ENCODE measurements around the gene TNS3. TPM values are rescaled to one million over a fixed set of nuclear protein-coding genes. Genes with fewer than 3 reads are reported as not detected.

The TNS3 gene
- total RNA-seq, 1 donor from 2014 or later = 30.4 TPM

DNA sequence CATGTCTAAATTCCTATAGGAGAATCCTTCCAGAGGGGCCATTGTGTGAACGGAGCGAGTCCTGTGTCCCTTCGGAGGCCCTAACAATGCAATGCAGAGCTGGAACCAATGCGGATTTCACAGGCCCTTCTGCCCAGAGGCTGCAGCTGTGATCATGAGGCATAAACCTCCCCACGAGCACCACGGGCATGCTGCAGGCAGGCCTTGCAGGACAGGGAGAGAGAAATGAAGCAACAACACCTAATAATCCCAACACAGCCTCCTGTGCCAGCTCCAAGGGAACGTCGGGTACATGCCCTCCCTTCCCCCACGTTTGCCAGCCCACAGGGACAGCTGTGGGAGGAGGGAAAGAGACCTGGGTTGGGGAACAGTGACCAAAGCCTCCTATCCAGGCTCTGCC is 74.4 kb downstream of the TNS3 start:
- no peak for DNase-seq (ENCODE audit: low read depth, low spot score)

DNA sequence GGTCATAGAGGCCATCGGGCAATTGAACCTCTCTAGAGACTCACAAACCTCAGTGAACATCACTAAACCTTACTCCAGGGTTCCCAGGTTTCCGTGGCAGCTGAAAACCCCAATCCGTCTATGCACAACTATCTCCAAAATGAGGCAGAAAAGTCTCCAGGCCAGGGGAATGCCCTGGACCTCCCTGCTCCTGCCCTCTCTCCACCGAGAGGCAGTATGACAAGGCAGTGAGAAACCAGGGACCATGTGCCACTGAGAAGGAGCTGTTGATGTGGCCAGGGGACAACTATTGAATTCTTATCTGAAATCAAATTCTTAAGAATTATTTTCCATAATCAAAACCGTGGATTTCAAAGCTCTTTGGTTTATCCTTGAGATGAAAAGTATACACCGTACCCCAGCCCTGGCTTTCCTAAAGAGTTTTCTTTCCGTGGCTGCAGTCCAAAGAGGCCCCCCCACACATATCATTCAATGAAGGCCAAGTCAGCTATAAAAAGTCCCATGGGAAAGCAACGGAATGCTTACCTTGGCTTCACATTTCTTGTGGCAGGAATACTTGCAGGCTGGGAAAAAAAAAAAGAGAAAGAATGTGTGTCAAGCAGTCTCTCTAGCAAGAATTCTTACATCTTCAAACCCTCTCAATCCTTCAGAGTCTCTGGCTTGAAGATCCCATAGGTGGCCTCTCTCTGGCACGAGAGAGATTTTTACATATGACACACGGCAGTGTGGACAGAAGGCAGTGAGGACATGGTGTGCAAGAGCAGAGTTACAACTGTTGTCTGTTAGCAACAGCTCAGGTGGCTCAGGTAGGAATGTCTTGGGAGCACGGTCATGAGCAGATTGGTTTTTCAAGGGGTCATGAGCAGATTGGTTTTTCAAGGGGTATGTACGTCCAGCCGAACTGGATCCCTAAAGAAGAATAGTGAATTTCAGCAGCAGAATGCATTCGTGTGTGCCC is 75.2 kb downstream of the TNS3 start:
- no peak for DNase-seq (ENCODE audit: low read depth, low spot score)

DNA sequence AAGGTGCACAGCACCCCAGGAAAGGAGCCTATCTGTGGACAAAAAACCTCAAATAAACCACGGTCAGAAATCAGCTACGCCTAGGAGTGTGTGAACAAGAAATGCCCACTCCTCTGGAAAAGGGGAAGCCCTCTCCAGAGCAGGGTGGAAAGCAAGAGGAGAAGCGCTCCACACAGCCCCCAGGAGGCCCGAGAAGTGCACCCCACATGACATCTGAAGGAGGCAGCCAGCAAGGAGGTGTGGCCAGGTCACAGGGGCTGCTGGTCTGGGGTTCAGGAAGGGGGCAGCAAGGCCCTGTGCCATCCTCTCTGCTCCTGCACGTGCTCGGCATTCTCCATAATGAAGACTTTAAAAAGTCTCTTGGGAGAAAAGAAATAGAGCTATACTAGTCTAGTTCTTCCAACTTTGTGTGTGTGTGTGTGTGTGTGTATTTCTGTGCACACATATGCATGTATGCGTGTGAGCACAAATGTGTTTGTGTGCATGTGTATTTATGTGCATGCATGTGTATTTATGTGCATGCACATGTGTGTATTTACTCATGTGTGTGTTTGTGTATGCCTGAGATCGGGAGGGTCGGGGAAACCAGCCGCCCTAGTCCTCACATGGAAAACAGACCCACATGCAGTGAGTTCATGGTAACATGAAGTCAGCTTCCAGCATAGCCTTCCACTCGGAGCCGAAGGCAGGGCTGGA is 76.5 kb downstream of the TNS3 start:
- DNase-seq (ENCODE audit: low read depth, low spot score) = no peak

DNA sequence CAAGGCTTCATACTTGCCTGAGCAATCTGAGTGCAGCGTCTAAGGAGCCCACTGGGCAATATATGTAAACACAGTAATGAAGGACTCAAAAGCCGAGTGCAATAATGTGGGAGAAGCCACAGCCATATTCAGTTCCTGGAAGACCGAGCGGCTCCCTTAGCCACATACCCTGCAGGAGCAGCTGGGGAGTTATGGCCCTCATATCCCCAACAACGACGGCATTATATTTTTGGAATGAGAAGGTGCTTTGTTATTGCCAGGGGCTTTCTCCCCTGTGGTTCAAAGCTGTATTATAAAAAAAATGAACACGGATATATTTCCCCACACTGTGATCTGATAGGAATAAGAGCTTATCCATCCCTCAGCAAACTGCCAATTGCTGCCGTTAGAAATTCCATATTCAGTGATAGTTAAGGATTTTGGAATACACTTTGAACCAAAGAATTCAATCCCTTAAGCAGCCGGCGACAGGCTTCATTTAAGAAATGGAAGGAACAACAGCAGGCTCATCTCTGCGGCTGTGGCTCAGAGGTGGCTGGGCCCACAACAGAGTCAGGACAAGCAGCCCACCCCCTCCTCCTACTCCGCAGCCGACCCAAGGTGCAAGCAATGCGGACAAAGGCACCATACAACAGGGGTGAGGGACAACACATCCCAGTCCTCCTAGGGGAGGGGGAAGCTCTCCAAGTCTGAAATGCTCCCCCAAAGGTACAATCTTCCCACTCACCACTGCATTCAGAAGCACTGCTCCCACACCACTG is 77.2 kb downstream of the TNS3 start:
- no peak for DNase-seq (ENCODE audit: low read depth, low spot score)

DNA sequence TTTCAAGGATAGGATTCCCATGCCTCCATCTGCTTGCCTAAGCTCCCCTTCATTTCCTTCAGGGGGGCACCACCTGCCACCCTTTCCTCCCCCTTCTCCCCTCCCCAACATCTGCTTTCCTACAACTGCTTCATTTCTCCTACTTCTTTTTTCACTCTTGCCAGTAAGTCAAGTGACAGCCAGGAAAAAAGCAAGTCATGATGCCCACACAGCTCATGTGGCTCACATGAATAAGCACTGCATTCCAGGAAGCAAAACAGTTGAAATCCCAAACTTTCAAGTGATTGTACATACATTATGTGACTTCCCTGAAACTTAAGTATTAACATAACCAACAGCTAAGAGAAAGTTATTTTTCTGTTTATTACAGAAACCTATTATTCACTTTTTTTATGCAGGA is 78.6 kb downstream of the TNS3 start:
- DNase-seq (ENCODE audit: low read depth, low spot score) = no peak

DNA sequence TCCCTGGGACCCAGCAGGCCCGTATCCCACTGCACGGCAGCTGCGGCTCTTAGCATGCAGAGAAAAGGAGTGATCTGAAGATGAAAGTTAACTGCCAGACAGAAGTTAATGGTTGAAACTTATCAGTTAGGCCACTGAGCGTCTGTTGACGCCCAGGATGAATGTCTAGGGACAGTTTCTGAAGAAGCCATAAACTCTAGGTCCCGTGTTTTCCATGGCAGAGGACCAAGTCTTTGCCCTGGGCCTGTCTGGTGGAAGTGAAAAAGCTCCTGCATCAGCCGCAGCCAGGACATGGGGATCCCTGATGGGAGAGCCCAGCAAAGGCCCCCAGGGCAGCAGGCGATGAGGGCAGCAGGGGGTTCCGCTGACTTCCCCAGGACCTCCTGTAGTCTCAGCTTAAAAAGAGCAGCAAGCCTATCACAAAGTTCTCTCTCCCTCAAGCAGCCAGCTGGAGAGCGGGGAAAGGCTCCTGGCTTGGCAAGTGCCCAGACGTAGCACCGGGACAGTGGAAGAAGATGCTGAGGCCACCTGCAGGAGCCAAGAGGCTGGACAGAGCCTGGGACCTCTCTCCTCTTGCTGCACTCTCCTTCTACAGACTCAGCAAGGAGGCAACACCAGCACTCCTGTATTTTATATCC is 79.6 kb downstream of the TNS3 start:
- DNase-seq (ENCODE audit: low read depth, low spot score) = no peak

DNA sequence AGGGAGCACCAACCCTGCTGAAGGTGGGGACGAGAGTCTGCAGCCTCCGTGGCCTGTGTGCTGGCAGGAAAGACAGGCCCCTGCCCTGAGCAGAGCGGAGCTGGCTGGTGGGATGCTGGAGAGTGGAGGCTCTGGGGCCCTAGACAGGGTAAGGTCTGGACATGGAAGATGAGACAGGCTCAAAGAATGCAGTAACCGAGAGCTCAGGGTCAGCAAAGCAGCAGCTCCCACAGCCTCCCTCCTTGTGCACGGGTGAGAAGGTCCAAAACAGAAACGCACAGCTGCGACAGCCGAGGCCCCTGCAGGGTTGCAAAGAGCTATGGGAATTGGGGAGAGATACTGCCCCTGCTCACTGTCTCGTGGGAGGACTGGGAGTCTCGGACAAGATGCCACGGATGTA is 80.5 kb downstream of the TNS3 start:
- no peak for DNase-seq (ENCODE audit: low read depth, low spot score)

DNA sequence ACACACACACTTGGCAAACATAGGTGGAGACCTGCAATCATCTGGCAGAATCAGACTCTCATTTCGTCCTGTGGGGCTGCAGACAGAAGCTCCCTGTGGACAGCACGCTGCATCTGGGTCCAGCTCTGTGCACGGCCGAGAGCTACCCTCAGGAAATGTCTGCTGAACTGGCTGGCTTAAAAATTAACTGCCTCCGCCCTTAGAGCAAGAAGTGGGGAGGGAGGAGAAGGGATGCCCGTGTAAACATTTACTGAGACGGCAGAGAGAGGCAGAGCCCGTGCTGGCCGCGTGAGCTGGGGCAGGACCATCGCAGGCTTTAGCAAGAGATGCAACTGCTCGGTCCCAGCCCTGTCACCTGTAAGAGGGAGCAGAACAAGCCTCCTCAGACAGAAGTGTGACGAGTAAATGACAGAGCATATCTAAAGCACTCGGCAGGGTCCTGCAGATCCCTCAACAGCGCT is 81.8 kb downstream of the TNS3 start:
- no peak for DNase-seq (ENCODE audit: low read depth, low spot score)

DNA sequence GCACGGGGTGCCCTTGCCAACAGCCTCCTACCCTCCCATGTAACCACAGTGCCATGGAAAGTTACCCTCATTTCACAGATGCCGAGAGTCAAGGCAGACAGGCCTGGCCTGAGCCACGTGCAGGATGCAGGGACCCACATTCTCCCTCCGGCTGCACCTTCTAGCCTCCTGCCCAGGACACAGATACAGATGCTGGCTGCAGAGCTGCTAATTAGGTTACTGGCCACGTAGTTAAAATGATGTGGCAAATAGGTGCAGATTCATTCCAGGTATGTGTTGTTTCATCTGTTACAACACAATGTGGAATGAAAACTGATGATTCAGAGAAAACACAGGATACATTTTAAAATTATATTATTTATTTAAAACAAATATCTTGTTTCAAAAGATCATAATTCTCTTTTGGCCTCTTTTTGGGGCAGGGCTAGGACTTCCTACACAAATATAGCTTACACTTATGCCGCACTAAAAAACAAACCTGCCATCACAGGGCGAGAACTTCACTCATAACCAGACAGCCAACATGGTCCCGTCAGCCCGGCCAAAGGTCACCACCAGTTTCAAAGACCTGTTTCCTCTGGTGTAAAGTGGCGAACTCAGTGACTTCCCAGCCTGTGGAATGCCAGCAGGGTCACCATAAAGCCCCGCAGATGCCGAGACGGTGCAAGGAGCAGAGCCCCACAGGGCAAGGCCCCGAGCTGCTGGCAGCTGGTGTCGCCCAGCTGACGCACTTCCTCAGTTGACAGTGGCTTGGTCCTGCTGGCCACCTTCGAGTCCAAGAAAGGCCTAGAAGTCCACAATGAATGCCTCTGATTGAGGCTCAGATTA is 83.5 kb downstream of the TNS3 start:
- no peak for DNase-seq (ENCODE audit: low read depth, low spot score)

DNA sequence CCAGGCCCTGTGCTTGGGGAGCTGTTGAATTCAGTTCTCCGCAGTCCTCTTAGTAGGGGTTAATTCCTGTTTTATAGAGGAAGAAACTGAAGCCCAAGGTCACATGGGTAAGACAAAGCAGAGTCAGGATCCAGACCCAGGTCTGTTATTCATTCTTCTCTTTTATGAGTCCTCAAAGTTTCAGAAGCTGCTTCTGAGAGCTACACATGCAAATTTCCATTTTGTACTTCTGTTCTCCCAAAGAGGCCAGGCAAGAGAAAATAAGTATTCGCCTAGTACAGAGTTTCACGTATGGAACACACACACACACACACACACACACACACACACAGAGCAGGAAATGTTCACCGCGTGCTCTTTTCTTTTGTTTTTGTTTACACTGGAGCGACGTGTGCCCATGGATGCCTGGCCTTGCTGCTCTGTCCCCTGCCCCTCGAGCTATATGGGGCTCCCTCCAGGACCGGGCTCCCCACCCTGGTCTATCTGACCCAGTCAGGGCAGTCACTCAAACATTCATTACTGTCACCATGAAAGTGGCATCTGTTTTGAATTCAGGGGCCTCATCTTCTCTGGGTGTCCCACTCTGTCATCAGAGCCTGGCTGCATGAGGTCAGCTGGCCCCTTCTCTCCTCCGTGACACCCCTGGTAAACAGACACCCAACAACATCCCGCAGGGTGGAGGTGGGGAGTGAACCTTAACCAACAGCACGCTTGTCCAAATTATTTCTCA is 84.4 kb downstream of the TNS3 start:
- no peak for DNase-seq (ENCODE audit: low read depth, low spot score)

DNA sequence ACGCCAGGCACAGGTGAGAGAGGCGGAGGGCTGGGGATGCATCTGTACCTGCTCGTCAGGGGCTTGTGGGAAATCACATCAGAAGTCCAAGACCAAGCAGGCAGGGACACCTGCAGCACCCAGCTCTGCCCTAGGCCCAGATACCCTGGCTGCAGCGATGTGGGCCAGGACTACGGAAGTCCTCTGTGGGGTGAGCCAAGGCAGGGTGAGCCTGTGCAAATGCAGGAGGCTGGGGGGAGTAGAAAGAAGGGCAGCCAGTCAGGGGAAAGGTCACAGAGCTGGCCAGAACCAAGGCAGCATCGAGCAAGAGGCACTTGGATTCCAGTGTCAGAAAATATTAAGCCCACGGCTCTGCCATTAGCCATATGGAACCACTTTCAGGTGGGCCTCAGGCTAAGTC is 85.2 kb downstream of the TNS3 start:
- no peak for DNase-seq (ENCODE audit: low read depth, low spot score)

DNA sequence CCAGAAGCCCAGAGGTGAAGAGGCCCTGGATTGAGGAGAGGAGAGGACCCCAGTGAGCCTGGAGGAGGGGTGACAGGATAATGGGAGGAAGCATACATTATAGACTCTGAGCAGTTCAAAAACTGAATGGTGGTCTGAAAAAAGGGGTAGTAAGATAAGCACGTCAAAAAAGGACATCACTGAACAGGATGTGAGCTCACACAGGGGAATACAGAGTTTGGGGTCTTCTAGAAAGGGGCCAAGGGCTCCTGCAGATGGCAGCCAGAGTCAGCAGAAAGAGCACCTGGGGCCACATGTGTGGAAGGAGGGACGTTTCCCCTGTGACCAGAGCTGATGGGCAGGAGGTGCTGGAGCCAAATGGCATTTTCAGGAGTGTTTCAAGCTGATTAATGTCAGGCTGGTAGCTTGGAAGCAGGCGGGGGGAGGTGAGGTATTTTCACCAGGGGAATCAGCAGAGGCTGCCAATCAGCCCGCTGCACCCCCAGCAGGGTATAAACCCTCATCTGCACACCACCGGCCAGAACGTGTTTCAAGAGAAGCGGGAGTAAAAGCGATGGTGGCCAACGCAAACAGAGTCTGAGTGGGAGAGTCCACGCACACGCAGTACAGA is 85.8 kb downstream of the TNS3 start:
- DNase-seq (ENCODE audit: low read depth, low spot score) = no peak

DNA sequence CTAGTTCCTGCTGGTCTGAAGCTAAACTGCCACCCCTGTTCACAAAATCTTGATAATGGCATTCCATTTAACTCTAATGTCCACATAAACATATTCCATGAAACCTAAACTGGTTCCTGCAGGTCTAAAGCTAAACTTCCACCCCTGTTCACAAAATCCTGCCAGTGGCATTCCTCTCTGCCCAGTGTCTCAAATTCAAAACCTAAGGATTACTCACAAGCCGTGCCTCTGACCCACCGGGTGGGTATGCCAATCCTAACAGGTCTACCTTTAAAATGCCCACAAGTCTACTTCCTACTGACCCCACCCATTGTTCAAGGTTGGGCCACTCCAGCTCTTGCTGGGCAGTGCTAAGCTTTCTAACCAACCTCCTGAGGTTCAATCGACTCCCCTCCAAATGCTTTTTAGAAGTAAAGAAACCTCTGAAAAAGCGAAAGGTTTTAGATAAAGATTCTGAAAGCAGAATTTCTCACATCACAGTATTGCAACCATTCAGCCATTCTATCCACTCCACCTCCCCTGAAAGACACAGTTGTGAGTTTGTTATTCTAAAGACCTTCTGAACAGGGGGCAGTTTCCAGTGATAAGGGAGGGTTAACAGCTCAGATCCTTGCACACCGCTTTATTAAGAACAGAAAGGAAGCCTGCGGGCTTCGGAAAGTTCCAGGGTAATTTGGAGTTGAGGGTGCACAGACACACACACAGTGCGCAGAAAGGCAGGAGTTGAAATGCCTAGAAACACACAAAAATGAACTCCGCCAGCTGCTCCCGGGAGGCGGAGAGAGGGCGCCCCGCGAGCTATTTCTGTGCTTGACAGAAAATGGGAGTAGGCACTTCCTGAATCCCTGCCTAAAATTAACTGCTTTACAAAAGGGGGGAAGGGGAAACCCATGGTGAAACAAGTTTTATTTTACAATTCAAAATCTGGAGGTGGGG is 87.7 kb downstream of the TNS3 start:
- DNase-seq (ENCODE audit: low read depth, low spot score) = no peak

DNA sequence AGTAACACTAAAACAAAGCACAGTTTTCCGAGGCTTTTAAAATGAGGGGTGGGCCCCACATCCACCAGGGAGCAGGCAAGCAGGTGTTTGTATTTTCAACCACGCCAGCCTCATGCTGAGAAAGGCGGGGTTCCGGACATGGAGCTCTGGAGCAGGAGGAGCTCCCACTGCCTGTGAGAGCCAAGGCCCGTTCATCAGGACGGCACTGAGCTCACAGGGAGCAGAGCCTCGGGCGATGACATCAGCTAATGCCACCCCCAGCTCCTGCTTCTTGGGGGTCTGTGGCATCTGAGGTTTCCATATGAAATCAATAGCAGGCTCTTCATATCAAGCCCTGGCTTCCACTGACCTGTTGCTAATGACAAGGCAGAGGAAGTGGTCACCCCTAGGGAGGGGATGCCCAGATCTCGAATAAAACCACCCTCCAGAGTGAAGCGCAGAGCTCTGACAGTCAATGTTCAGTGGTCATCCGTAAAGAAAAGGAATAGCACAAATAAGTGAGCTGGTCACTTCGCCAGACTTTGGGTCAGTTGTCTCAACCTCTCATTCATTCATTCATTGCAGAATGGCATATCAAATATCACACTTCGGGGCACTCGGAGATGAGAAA is 89.1 kb downstream of the TNS3 start:
- no peak for DNase-seq (ENCODE audit: low read depth, low spot score)

DNA sequence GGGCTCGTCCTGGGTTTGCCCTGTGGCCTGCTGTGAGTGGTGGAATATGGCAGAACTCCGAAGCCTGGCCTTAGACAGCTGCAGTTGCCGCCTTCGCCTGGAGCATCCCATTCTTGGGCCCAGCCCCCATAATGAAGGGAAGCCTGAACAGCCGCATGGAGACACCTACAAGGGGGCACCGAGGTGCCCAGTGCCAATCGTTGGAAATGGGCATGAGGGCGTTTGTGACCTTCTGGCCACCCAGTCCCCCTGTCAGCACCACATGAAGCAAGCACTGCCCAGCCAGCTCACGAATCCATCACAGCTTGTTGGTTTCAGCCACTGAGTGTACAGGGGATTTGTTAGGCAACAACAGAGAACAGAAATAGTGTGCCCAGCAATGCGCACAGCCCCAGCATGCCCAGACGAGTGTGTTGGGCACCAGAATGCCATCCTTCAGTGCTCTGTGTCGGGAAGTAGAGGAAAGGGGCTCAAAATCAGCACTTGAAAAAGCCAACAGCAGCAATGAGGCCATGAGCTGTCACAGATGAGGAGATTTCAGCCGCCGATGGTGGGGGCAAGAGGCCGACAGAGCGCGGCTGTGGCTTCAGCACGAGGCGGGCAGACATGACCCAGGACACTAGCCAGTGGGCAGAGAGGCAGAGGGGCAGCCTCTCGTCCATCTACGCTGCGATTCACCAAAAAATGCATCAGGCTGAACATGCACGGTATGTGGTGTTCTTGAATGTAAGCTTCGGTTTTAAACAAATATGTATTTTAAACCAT is 91.2 kb downstream of the TNS3 start:
- DNase-seq (ENCODE audit: low read depth, low spot score) = no peak

DNA sequence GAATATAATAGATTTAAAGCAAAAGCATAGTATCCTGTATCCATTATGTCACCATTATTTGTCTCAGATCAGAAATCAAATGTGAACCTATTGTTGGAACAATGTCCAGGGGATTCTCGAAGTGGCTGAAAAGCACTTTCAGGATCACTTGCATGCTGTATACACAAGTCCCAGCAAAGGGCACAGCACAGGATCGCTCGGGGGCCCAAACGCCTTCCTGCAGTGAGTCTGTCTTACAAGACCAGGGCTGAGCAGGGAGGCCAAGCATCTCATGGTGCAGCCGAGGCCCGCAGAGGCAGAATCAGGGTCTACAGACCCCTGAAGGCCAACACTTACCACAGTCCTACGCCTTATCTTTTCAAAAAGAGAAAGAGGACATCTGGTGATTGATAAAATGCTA is 92.3 kb downstream of the TNS3 start:
- no peak for DNase-seq (ENCODE audit: low read depth, low spot score)

DNA sequence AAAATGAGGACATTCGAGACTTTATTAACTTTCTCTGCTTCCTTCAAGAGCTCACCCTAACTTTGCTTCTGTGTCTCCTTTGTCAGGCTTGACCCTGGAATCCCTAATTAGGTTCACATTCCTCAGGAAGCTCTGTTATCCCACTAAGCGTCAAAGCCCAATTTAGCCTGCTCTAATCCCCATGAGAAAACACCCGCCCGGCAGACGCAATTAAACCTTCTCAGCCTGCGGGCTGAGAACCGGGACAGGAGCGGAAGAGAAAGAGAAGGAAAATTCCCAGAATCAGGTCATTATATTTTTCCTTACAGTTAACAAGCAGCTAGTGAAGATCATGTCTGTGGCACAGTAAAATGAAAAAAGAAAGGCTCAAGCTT is 93.0 kb downstream of the TNS3 start:
- DNase-seq (ENCODE audit: low read depth, low spot score) = no peak

Data from pulmonary artery endothelial cell (primary cell).